ENCODE measurements around the gene PPP1R13B. TPM values are rescaled to one million over a fixed set of nuclear protein-coding genes. Genes with fewer than 3 reads are reported as not detected.

The PPP1R13B gene
- total RNA-seq, 2 experiments from 2014 or later, result 8.2 to 18.9 TPM

GRCh38 chr14:103739466-103739792 is 107.9 kb downstream of the PPP1R13B start:
- no peaks in the 10 kb centered on the region for H3K79me2 ChIP-seq (ENCODE audit: insufficient read depth, low read depth, low read length)
- peaks cover 12% of the 10 kb centered on the region for H3K4me1 ChIP-seq (ENCODE audit: insufficient read depth, low read length, poor library complexity, severe bottlenecking)
- TF ChIP-seq, protein P1, sequence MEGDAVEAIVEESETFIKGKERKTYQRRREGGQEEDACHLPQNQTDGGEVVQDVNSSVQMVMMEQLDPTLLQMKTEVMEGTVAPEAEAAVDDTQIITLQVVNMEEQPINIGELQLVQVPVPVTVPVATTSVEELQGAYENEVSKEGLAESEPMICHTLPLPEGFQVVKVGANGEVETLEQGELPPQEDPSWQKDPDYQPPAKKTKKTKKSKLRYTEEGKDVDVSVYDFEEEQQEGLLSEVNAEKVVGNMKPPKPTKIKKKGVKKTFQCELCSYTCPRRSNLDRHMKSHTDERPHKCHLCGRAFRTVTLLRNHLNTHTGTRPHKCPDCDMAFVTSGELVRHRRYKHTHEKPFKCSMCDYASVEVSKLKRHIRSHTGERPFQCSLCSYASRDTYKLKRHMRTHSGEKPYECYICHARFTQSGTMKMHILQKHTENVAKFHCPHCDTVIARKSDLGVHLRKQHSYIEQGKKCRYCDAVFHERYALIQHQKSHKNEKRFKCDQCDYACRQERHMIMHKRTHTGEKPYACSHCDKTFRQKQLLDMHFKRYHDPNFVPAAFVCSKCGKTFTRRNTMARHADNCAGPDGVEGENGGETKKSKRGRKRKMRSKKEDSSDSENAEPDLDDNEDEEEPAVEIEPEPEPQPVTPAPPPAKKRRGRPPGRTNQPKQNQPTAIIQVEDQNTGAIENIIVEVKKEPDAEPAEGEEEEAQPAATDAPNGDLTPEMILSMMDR (conservative IDR thresholded peaks at IDR 0.05; ENCODE audit: low read length), result no peak
- TF ChIP-seq EZH2phosphoT487 (IDR thresholded peaks at IDR 0.05; ENCODE audit: borderline replicate concordance, low read depth, low read length), result no peak
- no peaks in the 10 kb centered on the region for H3K9me3 ChIP-seq (ENCODE audit: low read length)
- H3K36me3 ChIP-seq (ENCODE audit: insufficient read depth, low read length), result no peaks in the 10 kb centered on the region
- H2AFZ ChIP-seq (ENCODE audit: low read length), result no peak overlapping the region
- no TSS peak for BruUV-seq (replicated peaks)
- DNase-seq (ENCODE audit: low spot score), result no peak
- no peak overlapping the region for H3K27ac ChIP-seq (ENCODE audit: low read depth, low read length, poor library complexity, severe bottlenecking)
- ChIA-PET POLR2A (interaction anchor here (0.6 kb wide), 1 partner anchor 200 kb away, joined by 5 read pairs; no protein-coding TSS in a partner anchor), CTCF (ENCODE audit: unreplicated experiment) (no interaction called here)
- H3K9me2 ChIP-seq (ENCODE audit: insufficient read depth, low read length), result no peaks in the 10 kb centered on the region
- no peak overlapping the region for H3K4me3 ChIP-seq (ENCODE audit: low read depth, low read length, poor library complexity, severe bottlenecking)
- no peaks in the 10 kb centered on the region for H4K20me1 ChIP-seq (ENCODE audit: insufficient read depth, low read length)
- H3K4me2 ChIP-seq (ENCODE audit: low read length), result no peak overlapping the region
- intact Hi-C loops (cut with micrococcal nuclease; ENCODE audit: unreplicated experiment), result no loop called here

GRCh38 chr14:103738701-103739451 is 108.5 kb downstream of the PPP1R13B start:
- no peak overlapping the region for H2AFZ ChIP-seq (ENCODE audit: low read length)
- H3K79me2 ChIP-seq (ENCODE audit: insufficient read depth, low read depth, low read length), result no peaks in the 10 kb centered on the region
- no peaks in the 10 kb centered on the region for H4K20me1 ChIP-seq (ENCODE audit: insufficient read depth, low read length)
- no peak for DNase-seq (ENCODE audit: low spot score)
- peaks cover 6% of the 10 kb centered on the region for H3K4me1 ChIP-seq (ENCODE audit: insufficient read depth, low read length, poor library complexity, severe bottlenecking)
- H3K36me3 ChIP-seq (ENCODE audit: insufficient read depth, low read length), result peaks cover under 1% of the 10 kb centered on the region; the same call in 1 of the 2 replicates
- H3K9me2 ChIP-seq (ENCODE audit: insufficient read depth, low read length), result no peaks in the 10 kb centered on the region
- no peak overlapping the region for H3K27ac ChIP-seq (ENCODE audit: low read depth, low read length, poor library complexity, severe bottlenecking)
- no TSS peak for BruUV-seq (replicated peaks)
- no peaks in the 10 kb centered on the region for H3K9me3 ChIP-seq (ENCODE audit: low read length)
- no peak for TF ChIP-seq EZH2phosphoT487 (IDR thresholded peaks at IDR 0.05; ENCODE audit: borderline replicate concordance, low read depth, low read length)
- TF ChIP-seq, protein P1 (conservative IDR thresholded peaks at IDR 0.05; ENCODE audit: low read length), result no peak
- intact Hi-C loops (cut with micrococcal nuclease; ENCODE audit: unreplicated experiment), result no loop called here
- POLR2A ChIA-PET, result no interaction called here
- no peak overlapping the region for H3K4me3 ChIP-seq (ENCODE audit: low read depth, low read length, poor library complexity, severe bottlenecking)
- H3K4me2 ChIP-seq (ENCODE audit: low read length), result no peak overlapping the region
- CTCF ChIA-PET (ENCODE audit: unreplicated experiment), result no interaction called here

GRCh38 chr14:103738166-103738565 is 109.2 kb downstream of the PPP1R13B start:
- no peaks in the 10 kb centered on the region for H4K20me1 ChIP-seq (ENCODE audit: insufficient read depth, low read length)
- H2AFZ ChIP-seq (ENCODE audit: low read length), result no peak overlapping the region
- H3K4me3 ChIP-seq (ENCODE audit: low read depth, low read length, poor library complexity, severe bottlenecking), result no peak overlapping the region
- H3K79me2 ChIP-seq (ENCODE audit: insufficient read depth, low read depth, low read length), result no peaks in the 10 kb centered on the region
- peaks cover 8% of the 10 kb centered on the region for H3K36me3 ChIP-seq (ENCODE audit: insufficient read depth, low read length)
- no peak for DNase-seq (ENCODE audit: low spot score)
- no peak overlapping the region for H3K4me2 ChIP-seq (ENCODE audit: low read length)
- no peak for TF ChIP-seq EZH2phosphoT487 (IDR thresholded peaks at IDR 0.05; ENCODE audit: borderline replicate concordance, low read depth, low read length)
- TF ChIP-seq, protein P1 (conservative IDR thresholded peaks at IDR 0.05; ENCODE audit: low read length), result no peak
- H3K9me2 ChIP-seq (ENCODE audit: insufficient read depth, low read length), result no peaks in the 10 kb centered on the region
- intact Hi-C loops (cut with micrococcal nuclease; ENCODE audit: unreplicated experiment), result no loop called here
- H3K9me3 ChIP-seq (ENCODE audit: low read length), result no peaks in the 10 kb centered on the region
- H3K4me1 ChIP-seq (ENCODE audit: insufficient read depth, low read length, poor library complexity, severe bottlenecking), result no peaks in the 10 kb centered on the region
- no TSS peak for BruUV-seq (replicated peaks)
- ChIA-PET POLR2A (interaction anchor here (0.6 kb wide), 1 partner anchor 28 kb away, joined by 3 read pairs; no protein-coding TSS in a partner anchor), CTCF (ENCODE audit: unreplicated experiment) (no interaction called here)
- no peak overlapping the region for H3K27ac ChIP-seq (ENCODE audit: low read depth, low read length, poor library complexity, severe bottlenecking)
